ENCODE results near the gene MORN4.

MORN4 gene

GRCh38 chr10:97628228-97628627, 5.1 kb downstream of the MORN4 start:
- TF ChIP-seq CTCF (IDR thresholded peaks at IDR 0.05; ENCODE audit: low read length, missing control alignments), result no peak
- DNase-seq (ENCODE audit: low read depth), result no peak
- H3K4me3 ChIP-seq (replicated peaks; ENCODE audit: low read depth, low read length), result no peak overlapping the region

GRCh38 chr10:97627731-97628130, 5.6 kb downstream of the MORN4 start:
- DNase-seq (ENCODE audit: low read depth), result no peak
- TF ChIP-seq CTCF (IDR thresholded peaks at IDR 0.05; ENCODE audit: low read length, missing control alignments), result no peak
- no peak overlapping the region for H3K4me3 ChIP-seq (replicated peaks; ENCODE audit: low read depth, low read length)

GRCh38 chr10:97623277-97623676, 10.0 kb downstream of the MORN4 start:
- no peak for TF ChIP-seq CTCF (IDR thresholded peaks at IDR 0.05; ENCODE audit: low read length, missing control alignments)

GRCh38 chr10:97618733-97619132, 14.6 kb downstream of the MORN4 start:
- no peak for DNase-seq (ENCODE audit: low read depth)
- no peak for TF ChIP-seq CTCF (IDR thresholded peaks at IDR 0.05; ENCODE audit: low read length, missing control alignments)
- H3K4me3 ChIP-seq (replicated peaks; ENCODE audit: low read depth, low read length), result no peak overlapping the region

More at GRCh38 chr10:97623277-97623676, 10.0 kb downstream of the MORN4 start:
- H3K4me3 ChIP-seq (replicated peaks; ENCODE audit: low read depth, low read length), result no peak overlapping the region
- DNase-seq (ENCODE audit: low read depth), result no peak

GRCh38 chr10:97618285-97618684, 15.0 kb downstream of the MORN4 start:
- no peak for DNase-seq (ENCODE audit: low read depth)
- TF ChIP-seq CTCF (IDR thresholded peaks at IDR 0.05; ENCODE audit: low read length, missing control alignments), result no peak
- H3K4me3 ChIP-seq (replicated peaks; ENCODE audit: low read depth, low read length), result no peak overlapping the region

GRCh38 chr10:97612386-97612785, 20.9 kb downstream of the MORN4 start:
- no peak overlapping the region for H3K4me3 ChIP-seq (replicated peaks; ENCODE audit: low read depth, low read length)
- peak; percentile 42 for TF ChIP-seq CTCF (IDR thresholded peaks at IDR 0.05; ENCODE audit: low read length, missing control alignments)
- DNase-seq (ENCODE audit: low read depth), result peak; percentile 76

- no peak for DNase-seq (ENCODE audit: low read depth)
- H3K4me3 ChIP-seq (replicated peaks; ENCODE audit: low read depth, low read length), result no peak overlapping the region
- no peak for TF ChIP-seq CTCF (IDR thresholded peaks at IDR 0.05; ENCODE audit: low read length, missing control alignments)
Measured at GRCh38 chr10:97611473-97611872, 21.8 kb downstream of the MORN4 start.

All from fibroblast of pulmonary artery (primary cell).